H1 (cell line): ENCODE measurements around the gene SLC11A1. TPM values are rescaled to one million over a fixed set of nuclear protein-coding genes. Genes with fewer than 3 reads are reported as not detected.

ENCODE experiments used
- polyA plus RNA-seq, 7 experiments: library from polyadenylated mRNA; depleted of rRNA in 3 of 7; stranded (reverse) in 5 of 7; unstranded in 2 of 7; fragments of >200 nt in 5 of 7; fragments of 200-250 nt in 2 of 7; gene quantifications; 1 replicate in 5 of 7; 2 replicates in 1 of 7; 4 replicates in 1 of 7; pipeline versions ENCODE4 v1.2.1 to v1.2.3, GENCODE V29; 2011 to 2013; ENCODE audit warnings: missing spikeins in 2 of 7, mixed read lengths in 2 of 7
- total RNA-seq: library from RNA; stranded (reverse); fragmentation: NEBNext Ultra II Directional; extraction: Animal tissue kit (Norgen Biotek cat#: 25700); gene quantifications from 2 replicates; pipeline ENCODE4 v1.2.1, GENCODE V29; 2021
- TF ChIP-seq, protein P1 (sequence below): IDR thresholded peaks from 2 replicates; pipeline ENCODE4 v1.6.1; 2012; ENCODE audit warnings: inconsistent platforms

SLC11A1 gene
- total and polyA plus RNA-seq, 2 of the 8 experiments (the other 6 are each of a cell fraction or from before 2014, with no cell fraction given) = 0.20 to 0.43 TPM

- TF ChIP-seq, protein P1, sequence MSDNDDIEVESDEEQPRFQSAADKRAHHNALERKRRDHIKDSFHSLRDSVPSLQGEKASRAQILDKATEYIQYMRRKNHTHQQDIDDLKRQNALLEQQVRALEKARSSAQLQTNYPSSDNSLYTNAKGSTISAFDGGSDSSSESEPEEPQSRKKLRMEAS = no peak
Observed at GRCh38 chr2:218403810-218404209, 21.7 kb downstream of the SLC11A1 start (continued).
